ENCODE results near the gene USP6NL.

DNA sequence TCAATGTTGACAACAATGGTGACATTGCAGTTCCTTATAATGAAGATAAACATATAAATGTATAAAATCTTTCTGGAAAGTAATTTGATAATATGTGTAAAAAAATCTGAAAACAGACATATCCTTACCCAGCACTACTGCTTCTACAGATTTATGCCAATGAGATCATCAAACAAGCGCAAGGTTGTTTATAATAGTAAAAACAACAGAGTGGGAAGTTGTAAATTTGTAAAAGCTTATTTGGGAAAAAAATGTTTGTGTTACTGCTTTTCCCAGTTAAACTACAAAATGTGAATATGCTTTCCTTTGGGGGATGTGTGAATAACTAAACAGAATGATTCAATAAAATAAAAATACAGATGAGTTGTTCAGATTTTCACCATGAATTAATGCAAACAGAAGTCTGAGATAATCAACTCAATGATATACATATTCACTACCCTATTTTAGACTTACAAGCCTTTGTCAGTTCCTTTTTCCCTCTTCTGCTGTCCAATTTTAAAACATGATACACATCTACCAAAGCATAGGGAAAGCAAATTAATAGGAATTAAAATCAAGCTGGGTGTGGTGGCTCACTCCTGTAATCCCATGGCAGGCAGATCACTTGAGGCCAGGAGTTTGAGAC lies 82.1 kb downstream of the USP6NL start:
- no peak for TF ChIP-seq POLR2A (IDR thresholded peaks at IDR 0.05)
- TF ChIP-seq, protein P1, sequence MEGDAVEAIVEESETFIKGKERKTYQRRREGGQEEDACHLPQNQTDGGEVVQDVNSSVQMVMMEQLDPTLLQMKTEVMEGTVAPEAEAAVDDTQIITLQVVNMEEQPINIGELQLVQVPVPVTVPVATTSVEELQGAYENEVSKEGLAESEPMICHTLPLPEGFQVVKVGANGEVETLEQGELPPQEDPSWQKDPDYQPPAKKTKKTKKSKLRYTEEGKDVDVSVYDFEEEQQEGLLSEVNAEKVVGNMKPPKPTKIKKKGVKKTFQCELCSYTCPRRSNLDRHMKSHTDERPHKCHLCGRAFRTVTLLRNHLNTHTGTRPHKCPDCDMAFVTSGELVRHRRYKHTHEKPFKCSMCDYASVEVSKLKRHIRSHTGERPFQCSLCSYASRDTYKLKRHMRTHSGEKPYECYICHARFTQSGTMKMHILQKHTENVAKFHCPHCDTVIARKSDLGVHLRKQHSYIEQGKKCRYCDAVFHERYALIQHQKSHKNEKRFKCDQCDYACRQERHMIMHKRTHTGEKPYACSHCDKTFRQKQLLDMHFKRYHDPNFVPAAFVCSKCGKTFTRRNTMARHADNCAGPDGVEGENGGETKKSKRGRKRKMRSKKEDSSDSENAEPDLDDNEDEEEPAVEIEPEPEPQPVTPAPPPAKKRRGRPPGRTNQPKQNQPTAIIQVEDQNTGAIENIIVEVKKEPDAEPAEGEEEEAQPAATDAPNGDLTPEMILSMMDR (IDR thresholded peaks at IDR 0.05), result no peak
- TF ChIP-seq POLR2AphosphoS5 (IDR thresholded peaks at IDR 0.05), result no peak
